T-helper 2 cell treated with Interferon-gamma antibody and Interleukin-4, amounts not matched to agents 100 ng/mL and 5 ng/mL, for 36 hours (primary cell): Measurements from ENCODE around the gene ZNF562. TPM values are rescaled to one million over a fixed set of nuclear protein-coding genes. Genes with fewer than 3 reads are reported as not detected.
"Not testable (repeated sequence)": the region's sequence is repeated elsewhere in the genome, so short reads cannot be mapped to it uniquely, and the experiment has no call there.

Experiments used
- intact Hi-C: fragments of 100-400 bp; cut with micrococcal nuclease; formaldehyde crosslinking; loops from one replicate; pipeline ENCODE4 v1.15.1; 2023
- total RNA-seq: library from RNA; stranded (reverse); gene quantifications from 2 replicates; pipeline ENCODE4 v1.2.3, GENCODE V29; 2022

The ZNF562 gene
- total RNA-seq: 13.6 and 15.2 TPM in 2 replicates

DNA sequence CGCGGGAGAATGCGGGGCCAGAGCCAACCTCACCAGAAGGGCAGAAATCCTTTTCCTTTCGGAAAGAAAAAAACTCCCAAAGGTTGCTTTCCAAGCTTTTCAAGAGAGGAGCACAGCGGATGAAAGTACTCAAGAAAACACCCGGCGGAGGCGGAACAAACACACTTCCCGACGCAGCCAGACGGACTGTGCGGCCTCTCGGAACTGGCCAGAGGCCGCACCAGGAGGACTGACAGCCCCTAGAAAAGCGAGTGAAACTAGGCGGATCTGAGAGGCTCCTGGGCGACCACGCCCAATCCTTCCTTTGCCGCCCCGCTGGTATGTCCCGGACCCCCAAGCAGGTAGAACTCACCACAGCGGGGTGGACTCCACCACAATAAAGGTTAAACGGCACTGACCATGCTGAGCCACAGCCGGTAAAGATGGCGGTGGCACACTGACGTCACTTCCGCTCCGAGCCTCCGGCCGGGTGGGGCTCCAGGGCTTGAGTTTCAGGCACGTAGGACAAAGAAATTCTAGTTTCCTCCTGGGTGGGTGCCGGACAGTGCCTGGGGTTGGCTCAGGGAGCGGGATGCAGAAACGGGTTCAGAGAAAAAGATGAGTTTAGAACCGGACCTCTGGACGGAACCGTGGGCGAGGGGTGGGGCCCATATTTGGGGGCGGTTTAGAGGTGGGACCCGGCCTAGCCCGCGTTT, at the start of gene ZNF562:
TSS of gene ZNF562 (minus strand) at position 438 of the 695 bp plus-strand sequence. CDS start 14,356 bp downstream, outside the sequence.
- intact Hi-C loops: loop anchor here (2.0 to 5.0 kb wide), 2 partner anchors 94 to 117 kb away; partner anchors contain the start of gene ZNF846

DNA sequence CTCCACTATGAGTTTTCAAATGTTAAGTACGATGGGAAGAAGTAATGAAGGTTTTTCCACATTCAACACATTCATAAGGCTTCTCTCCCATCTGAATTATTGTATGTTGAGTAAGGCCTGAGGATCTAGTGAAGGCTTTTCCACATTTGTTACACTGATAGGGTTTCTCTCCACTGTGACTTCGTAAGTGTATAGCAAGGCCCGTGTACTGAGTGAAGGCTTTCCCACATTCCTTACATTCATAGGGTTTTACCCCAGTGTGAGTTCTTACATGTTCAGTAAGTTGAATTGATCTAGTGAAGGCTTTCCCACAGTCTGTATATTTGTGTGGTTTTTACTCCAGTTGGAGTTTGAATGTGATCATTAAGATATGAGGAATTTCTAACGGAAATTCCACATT, 49.3 kb upstream of the ZNF562 start:
- intact Hi-C loops: no loop called here

DNA sequence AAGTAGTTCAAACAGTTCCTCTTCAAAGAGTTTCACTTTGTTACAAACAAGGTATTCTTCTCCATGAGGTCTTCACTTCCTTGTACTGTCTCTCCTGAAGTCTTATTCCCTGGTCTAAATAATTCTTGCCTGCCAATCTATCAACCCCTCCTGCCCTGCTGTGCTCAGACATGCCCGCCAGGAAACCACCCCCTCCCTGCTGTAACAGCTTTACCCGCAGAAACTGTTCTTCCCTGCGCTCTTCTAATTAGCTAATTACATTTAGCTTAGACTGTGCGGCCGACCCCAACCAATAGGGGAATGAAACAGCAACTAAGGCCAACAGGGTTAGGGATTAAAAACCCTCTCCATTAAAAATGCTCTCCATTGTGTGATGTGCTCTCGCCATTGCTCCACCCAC, 47.0 kb upstream of the ZNF562 start:
- intact Hi-C loops: no loop called here

DNA sequence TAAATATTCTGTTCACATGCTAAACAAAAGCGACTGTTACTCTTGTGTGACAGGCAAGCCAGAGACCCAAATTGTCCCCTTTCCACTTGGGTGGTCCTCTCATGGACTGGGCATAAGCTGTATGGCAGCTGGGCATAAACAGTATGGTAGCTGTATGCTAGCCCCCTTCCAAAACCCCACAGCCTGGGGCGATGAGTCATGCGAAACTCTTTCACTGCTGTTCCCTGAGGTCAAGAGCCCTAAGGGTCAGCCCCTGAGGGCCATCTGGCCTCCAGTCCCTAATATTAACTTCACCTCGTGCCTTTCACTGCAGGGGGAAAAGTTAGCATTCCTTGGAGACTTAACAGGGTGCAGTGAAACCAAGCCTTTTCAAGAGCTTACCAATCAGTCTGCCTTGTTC, 45.6 kb upstream of the ZNF562 start:
- intact Hi-C loops: no loop called here

DNA sequence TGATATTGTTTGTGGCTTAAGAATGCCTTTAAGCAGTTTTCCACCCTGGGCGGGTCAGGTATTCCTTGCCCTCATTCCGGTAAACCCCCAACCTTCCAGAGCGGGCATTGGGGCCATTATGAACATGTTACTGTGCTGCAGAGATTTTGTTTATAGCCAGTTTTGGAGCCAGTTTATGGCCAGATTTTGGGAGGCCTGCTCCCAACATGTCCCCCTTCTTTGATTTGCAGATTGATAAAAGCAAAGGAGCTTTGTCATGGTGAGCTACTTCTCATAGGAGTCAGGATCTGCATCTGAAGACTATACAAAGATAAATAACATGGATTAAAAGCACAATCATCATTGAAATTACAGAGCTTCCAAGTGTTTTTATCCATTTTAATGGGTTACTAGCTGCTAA, 36.9 kb upstream of the ZNF562 start:
- intact Hi-C loops: no loop called here

DNA sequence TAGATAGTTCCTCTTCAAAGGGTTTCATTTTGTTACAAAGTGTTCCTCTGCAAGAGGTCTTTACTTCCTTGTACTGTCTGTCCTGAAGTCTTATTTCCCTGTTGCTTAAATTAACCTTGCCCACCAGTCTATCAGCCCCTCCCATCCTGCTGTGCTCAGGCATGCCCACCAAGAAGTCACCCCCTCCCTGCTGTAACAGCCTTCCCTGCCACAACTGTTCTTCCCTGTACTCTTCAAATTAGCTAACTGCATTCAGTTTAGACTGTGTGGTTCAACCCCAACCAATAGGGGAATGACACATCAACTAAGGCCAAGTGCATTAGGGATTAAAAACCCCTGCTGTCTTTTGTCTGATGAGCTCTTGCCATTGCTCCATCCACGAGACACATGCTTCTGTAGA, 34.4 kb upstream of the ZNF562 start:
- intact Hi-C loops: no loop called here

DNA sequence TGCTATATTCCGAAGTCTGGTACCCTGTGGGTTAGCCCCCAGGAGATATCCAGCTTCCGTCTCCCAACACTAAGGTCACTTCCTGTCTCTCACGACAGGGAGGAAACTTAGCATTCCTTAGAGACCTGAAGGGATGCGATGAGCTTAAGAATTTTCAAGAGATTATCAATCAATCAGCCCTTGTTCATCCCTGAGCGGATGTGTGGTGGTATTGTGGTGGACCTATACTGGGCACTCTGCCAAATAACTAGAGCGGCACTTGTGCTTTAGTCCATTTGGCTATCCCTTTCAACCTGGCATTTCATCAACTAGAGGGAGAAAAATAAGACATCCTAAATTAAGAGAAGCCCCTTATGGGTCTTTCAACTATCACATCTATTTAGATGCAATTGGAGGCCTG, 30.9 kb upstream of the ZNF562 start:
- intact Hi-C loops: no loop called here

DNA sequence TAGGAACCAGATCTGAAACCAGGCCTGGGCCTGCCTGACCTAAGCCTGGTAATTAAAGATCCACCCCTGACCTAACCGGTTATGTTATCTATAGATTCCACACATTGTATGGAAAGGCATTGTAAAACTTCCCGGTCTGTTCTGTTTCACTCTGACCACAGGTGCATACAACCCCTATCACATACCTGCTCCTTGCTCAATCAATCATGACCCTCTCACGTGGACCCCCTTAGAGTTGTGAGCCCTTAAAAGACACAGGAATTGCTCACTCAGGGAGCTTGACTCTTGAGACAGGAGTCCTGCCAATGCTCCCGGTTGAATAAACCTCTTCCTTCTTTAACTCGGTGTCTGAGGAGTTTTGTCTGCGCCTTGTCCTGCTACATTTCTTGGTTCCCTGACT, 27.3 kb upstream of the ZNF562 start:
- intact Hi-C loops: no loop called here

DNA sequence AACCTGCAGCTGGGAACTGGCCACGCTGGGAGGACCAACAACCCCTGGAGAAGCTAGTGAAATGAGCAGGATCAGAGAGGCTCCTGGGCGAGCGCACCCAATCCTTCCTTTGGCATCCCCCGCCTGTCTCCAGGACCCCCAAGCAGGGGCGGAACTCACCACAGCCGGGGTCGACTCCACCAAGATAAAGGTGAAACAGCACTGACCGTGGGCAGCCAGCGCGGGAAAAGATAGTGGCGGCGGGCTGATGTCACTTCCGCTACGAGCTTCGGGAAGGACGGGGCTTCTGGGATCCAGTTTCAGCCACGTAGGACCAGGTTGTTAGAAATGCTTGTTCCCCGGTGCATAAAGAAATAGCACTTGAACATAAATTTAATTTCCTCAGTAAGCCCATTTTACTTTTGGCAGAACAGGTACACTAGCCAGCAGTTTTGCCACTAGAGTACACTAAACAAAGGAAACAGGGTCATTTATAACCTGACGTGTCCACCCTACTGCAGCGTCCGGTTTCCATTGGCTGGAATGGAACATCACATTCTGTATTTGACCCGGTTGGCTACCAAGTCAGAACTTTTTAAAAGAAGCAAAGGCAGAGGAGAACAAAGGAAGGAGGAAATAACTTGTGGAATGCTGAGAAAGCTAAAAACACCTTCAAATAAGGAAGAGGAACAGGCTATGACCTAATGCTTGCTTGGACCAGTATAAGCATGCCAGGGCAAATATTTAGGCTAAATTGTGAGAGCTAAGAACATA, 25.5 kb upstream of the ZNF562 start:
- intact Hi-C loops: no loop called here

DNA sequence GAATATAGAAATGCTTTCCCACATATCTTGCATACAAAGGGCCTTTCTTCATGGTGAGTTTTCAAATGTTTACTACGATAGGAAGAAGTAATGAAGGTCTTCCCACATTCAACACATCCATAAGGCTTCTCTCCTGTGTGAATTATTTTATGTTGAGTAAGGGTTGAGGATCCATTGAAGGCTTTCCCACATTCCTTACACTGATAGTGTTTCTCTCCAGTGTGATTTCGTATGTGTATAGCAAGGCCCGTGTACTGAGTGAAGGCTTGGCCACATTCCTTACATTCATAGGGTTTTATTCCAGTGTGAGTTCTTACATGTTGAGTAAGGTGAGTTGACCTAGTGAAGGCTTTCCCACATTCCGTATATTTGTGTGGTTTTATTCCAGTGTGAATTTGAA, 15.4 kb upstream of the ZNF562 start:
- intact Hi-C loops: not testable (repeated sequence)

DNA sequence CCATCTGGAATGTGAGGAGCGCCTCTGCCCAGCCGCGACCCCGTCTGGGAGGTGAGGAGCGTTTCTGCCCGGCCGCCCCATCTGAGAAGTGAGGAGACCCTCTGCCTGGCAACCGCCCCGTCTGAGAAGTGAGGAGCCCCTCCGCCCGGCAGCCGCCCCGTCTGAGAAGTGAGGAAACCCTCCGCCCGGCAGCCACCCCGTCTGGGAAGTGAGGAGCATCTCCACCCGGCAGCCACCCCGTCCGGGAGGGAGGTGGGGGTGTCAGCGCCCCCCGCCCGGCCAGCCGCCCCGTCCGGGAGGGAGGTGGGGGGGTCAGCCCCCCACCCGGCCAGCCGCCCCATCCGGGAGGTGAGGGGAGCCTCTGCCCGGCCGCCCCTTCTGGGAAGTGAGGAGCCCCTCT, 5.1 kb upstream of the ZNF562 start:
- intact Hi-C loops: loop anchor here (5.0 kb wide), 1 partner anchor 112 kb away; no protein-coding TSS in a partner anchor

DNA sequence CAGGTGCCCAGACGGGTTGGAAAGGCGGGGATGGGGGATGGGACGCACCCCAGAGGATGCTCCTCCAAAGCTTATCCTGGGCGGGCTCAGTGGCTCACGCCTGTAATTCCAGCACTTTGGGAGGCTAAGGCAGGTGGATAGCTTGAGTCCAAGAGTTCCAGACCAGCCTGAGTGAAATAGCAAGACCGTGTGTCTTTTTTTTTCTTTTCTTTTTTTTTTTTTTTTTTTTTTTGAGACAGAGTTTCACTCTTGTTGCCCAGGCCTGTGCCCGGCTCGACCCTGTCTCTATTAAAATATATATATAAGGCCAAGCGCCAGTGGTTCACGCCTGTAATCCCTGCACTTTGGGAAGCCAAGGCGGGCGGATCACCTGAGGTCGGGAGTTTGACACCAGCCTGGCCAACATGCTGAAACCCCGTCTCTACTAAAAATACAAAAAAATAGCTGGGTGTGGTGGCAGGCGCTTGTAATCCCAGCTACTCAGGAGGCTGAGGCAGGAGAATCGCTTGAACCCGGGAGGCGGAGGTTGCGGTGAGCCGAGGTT, 530 bp upstream of the ZNF562 start:
- intact Hi-C loops: loop anchor here (2.0 to 5.0 kb wide), 2 partner anchors 93 to 117 kb away; partner anchors contain the start of gene ZNF846

DNA sequence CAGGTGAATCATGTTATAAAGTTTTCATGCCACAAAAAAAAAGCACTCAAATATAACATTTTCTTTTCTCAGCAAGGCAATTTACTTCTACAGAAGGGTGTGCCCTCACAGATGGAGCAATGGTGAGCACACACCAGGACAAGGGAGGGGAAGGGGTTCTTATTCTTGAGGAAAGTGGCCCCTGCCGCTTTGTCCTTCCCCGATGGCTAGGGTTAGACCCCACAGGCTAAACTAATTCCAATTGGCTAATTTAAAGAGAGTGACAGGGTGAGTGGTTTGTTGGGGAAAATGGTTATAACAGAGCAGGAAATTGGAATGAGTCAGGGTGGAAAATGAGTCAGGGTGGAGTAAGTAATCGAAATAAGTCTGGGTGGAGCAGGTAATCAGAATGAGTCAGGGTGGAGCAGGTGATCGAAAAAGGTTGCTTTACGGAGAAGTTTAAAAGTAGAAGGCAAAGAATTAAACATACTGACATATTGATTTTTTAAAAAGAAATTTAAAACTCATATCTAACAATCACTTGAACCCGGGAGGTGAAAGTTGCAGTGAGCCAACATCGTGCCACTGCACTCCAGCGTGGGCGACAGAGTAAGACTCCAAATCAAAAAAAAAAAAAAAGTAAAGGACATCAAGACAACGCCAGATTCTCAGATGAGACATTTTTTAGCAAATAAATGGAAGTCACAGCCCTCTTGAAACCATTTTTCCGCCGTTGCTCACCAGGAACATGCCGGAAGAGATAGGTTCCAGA, 813 bp downstream of the ZNF562 start:
- intact Hi-C loops: loop anchor here (2.0 kb wide), 1 partner anchor 95 kb away; the partner anchor contains the start of gene ZNF846

DNA sequence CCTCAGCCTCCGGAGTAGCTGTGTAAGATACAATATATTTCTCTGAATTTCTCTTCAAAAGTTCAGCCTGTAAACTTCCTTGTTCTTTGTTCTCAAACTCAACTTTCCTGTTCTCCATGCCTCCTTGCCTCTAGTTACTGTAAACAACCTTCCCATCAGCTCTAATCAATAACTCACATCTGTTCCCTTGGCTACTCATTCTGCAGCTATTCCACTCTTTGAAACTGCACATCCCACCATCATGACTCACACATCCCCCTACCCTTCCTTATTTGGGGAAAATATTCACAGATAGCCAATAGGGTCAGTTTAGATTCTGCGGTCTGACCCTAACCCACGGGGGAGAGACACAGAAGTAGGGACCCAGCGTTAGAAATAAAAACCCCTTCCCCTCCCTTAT, 2.0 kb downstream of the ZNF562 start:
- intact Hi-C loops: no loop called here

DNA sequence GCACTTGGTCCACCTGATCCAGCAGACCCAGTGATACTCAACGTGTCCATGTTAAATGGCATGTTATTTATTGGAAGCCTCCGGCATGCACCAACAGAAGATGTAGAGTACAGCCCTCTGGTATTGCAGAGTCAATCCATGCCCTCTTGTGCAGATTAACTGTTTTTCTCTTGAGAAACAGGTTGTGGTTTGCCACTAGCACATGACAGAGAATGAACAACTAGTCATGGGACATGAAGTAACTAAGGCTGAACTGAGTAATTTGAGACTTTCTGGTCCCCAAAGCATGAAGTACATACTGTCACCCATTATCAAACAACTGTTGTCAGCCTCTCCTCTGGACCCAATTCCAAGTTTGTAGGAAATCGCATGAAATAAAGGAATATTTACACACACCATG, 3.2 kb downstream of the ZNF562 start:
- intact Hi-C loops: no loop called here

DNA sequence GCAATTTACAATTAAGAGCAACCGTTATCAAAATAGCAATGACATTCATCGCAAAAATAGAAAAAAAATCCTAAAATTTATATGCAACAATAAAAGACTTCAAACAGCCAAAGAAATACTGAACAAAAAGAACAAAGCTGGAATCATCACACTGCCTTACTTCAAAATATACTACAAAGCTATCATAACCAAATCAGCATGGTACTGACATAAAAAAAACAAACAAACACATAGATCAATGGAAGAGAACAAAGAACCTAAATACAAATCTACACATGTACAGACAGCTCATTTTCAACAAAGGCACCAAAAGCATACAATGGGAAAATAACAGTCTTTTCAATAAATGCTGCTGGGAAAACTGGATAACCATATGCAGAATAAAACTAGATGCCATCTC, 6.4 kb downstream of the ZNF562 start:
- intact Hi-C loops: no loop called here

DNA sequence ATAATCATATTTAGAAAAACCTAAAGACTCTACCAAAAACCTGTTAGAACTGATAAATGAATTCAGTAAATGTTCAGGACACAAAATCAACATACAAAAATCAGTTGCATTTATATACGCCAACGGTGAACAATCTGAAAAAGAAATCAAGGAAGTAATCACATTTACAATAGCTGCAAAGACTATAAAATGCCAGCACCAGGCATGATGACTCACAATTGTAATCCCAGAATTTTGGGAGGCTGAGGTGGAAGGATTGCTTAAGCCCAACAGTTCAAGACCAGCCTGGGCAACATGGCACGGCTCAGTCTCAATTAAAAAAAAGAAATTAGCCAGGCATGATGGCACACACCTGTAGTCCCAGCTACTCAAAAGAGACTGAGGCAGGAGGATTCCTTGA, 7.0 kb downstream of the ZNF562 start:
- intact Hi-C loops: no loop called here

DNA sequence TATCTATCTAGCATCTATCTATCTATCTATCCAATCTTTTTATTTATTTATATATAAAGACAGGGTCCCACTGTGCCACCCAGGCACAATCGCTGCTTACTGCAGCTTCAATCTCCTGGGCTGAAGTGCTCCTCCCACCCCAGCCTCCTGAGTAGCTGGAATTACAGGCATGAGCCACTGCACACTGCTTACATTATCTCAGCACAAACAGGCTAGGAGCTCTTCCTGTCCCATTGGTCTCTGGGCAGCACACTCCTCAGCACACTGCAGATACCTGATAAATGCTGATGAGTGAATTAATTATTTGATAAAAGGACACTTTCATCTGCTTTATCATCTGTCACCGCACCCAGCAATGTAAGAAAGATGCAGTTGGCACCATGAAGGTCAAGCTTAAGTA, 16.1 kb downstream of the ZNF562 start:
- intact Hi-C loops: no loop called here

DNA sequence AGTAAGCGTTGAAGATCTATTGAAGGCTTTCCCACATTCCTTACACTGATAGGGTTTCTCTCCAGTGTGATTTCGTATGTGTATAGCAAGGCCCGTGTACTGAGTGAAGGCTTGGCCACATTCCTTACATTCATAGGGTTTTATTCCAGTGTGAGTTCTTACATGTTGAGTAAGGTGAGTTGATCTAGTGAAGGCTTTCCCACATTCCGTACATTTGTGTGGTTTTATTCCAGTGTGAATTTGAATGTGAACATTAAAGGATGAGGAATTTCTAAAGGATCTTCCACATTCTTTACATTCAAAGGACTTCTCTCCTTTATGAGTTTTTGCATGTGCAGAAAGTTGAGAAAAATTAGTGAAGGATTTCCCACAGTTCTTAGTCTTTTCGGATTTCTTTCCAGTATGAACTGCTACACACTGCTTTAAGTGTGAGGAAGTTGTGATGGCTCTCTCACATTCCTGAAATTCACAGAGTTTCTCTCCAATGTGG, 21.8 kb downstream of the ZNF562 start:
- intact Hi-C loops: not testable (repeated sequence)

DNA sequence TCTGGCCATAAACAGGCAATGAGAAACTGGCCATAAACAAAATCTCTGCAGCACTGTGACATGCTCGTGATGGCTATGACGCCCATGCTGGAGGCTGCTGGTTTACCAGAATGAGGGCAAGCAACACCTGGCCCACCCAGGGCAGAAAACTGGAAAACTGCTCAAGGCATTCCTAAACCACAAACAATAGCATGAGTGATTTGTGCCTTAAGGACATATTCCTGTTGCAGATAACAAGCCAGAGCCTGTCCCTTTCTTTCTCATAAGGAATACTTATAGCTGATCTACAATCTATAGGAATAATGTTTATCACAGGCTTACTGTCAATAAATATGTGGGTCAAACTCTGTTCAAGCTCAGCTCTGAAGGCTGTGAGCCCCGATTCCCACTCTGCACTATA, 23.4 kb downstream of the ZNF562 start:
- intact Hi-C loops: not testable (repeated sequence)

DNA sequence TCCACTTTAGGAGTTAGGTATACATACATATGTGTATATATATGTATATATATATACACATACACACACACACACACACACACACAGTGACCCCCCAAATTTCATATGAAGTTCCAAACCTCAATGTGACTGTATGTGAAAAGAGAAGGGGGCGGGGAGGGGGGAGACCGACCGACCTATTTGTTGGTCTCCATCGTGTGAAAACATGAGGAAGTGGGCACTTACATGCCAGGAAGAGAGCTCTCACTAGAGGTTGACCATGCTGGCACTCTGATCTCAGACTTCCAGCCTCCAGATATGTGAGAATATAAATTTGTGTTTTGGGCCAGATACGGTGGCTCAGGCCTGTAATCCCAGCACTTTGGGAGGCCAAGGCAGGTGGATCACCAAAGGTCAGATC, 24.6 kb downstream of the ZNF562 start:
- intact Hi-C loops: no loop called here
